Mesenchymal stem cell (in vitro differentiated cells and primary cell): ENCODE data around the gene TRIM21.

ENCODE experiments used
- DNase-seq: peaks from one replicate; pipeline ENCODE4 v3.0.0-alpha.2; 2013
- H2AFZ ChIP-seq: one replicate; pipeline ENCODE4 v1.6.1; 2013; ENCODE audit warnings: low read depth, mild to moderate bottlenecking, control low read depth, inconsistent platforms, low read length, moderate library complexity
- H2AK5ac ChIP-seq: 2 replicates; pipeline ENCODE4 v1.6.1; 2013; ENCODE audit warnings: low read length, moderate library complexity, mild to moderate bottlenecking, inconsistent platforms; ENCODE audit not compliant: severe bottlenecking
- H2BK120ac ChIP-seq: one replicate; pipeline ENCODE4 v1.6.1; 2013; ENCODE audit warnings: low read depth, mild to moderate bottlenecking, inconsistent platforms, low read length, moderate library complexity
- H2BK12ac ChIP-seq, 2 experiments: one replicate each; pipeline ENCODE4 v1.6.1; 2013; ENCODE audit warnings: inconsistent platforms in 2 of 2, low read length in 2 of 2, mild to moderate bottlenecking in 2 of 2, moderate library complexity in 2 of 2, control low read depth in 1 of 2
- H2BK15ac ChIP-seq: one replicate; pipeline ENCODE4 v1.6.1; 2013; ENCODE audit warnings: mild to moderate bottlenecking, low read depth, inconsistent platforms; ENCODE audit not compliant: poor library complexity, severe bottlenecking
- H2BK5ac ChIP-seq: 2 replicates; pipeline ENCODE4 v1.6.1; 2013; ENCODE audit warnings: low read depth, mild to moderate bottlenecking, low read length, control low read depth, inconsistent platforms; ENCODE audit not compliant: poor library complexity, severe bottlenecking
- H3K14ac ChIP-seq, 2 experiments: one replicate each; pipeline ENCODE4 v1.6.1; 2013; ENCODE audit warnings: inconsistent platforms in 2 of 2, low read length in 2 of 2, control low read depth in 1 of 2, mild to moderate bottlenecking in 1 of 2, moderate library complexity in 1 of 2
- H3K18ac ChIP-seq, 2 experiments: one replicate each; pipeline ENCODE4 v1.6.1; 2013; ENCODE audit warnings: inconsistent platforms in 2 of 2, low read length in 2 of 2, control low read depth in 1 of 2, low read depth in 1 of 2, mild to moderate bottlenecking in 1 of 2
- H3K23ac ChIP-seq, 2 experiments: one replicate each; pipeline ENCODE4 v1.6.1; 2013; ENCODE audit warnings: inconsistent platforms in 2 of 2, low read length in 2 of 2, mild to moderate bottlenecking in 2 of 2, moderate library complexity in 2 of 2, control low read depth in 1 of 2
- H3K27ac ChIP-seq: 2 replicates; pipeline ENCODE4 v1.5.1; 2013; ENCODE audit warnings: mild to moderate bottlenecking, moderate library complexity, low read length, control low read depth, inconsistent platforms; ENCODE audit not compliant: poor library complexity, severe bottlenecking
- H3K27me3 ChIP-seq, 2 experiments: 2 replicates each; pipeline versions ENCODE4 v1.6.1 to v1.7.0; 2013; ENCODE audit warnings: low read length in 2 of 2, mild to moderate bottlenecking in 2 of 2, moderate library complexity in 2 of 2, control low read depth in 1 of 2, inconsistent platforms in 1 of 2; ENCODE audit not compliant: control insufficient read depth in 1 of 2, insufficient read depth in 1 of 2
- H3K36me3 ChIP-seq, 2 experiments: 2 replicates each; pipeline versions ENCODE4 v1.6.1 to v1.7.0; 2013; ENCODE audit warnings: low read length in 2 of 2, control low read depth in 1 of 2, inconsistent platforms in 1 of 2, low read depth in 1 of 2, mild to moderate bottlenecking in 1 of 2; ENCODE audit not compliant: insufficient read depth in 2 of 2, control insufficient read depth in 1 of 2
- H3K4ac ChIP-seq, 2 experiments: one replicate each; pipeline ENCODE4 v1.6.1; 2013; ENCODE audit warnings: inconsistent platforms in 2 of 2, low read length in 2 of 2, mild to moderate bottlenecking in 2 of 2, moderate library complexity in 2 of 2, control low read depth in 1 of 2, low read depth in 1 of 2
- H3K4me1 ChIP-seq: 2 replicates; pipeline ENCODE4 v1.6.1; 2013; ENCODE audit warnings: low read depth, low read length, control low read depth; ENCODE audit not compliant: control insufficient read depth, insufficient read depth
- H3K4me2 ChIP-seq: 2 replicates; pipeline ENCODE4 v1.6.1; 2013; ENCODE audit warnings: low read length, mild to moderate bottlenecking, inconsistent platforms; ENCODE audit not compliant: poor library complexity, severe bottlenecking
- H3K4me3 ChIP-seq, 2 experiments: 2 replicates each; pipeline versions ENCODE4 v1.5.1 to v1.7.0; 2013; ENCODE audit warnings: low read length in 2 of 2, mild to moderate bottlenecking in 2 of 2, control low read depth in 1 of 2, low read depth in 1 of 2; ENCODE audit not compliant: insufficient read depth in 1 of 2
- H3K79me1 ChIP-seq: replicated peaks from 2 replicates; pipeline ENCODE4 v1.6.1; 2013; ENCODE audit warnings: mild to moderate bottlenecking, control low read depth, low read length, inconsistent platforms; ENCODE audit not compliant: poor library complexity, severe bottlenecking
- H3K9ac ChIP-seq: 2 replicates; pipeline ENCODE4 v1.7.0; 2013; ENCODE audit warnings: mild to moderate bottlenecking, low read length, moderate library complexity
- H3K9me3 ChIP-seq: 2 replicates; pipeline ENCODE4 v1.7.0; 2013; ENCODE audit warnings: mild to moderate bottlenecking, low read length; ENCODE audit not compliant: control insufficient read depth
- H4K8ac ChIP-seq: one replicate; pipeline ENCODE4 v1.6.1; 2013; ENCODE audit warnings: inconsistent platforms, mild to moderate bottlenecking, low read length, moderate library complexity
- H4K91ac ChIP-seq: one replicate; pipeline ENCODE4 v1.6.1; 2013; ENCODE audit warnings: mild to moderate bottlenecking, low read length, inconsistent platforms
- WGBS: methylation state at CpG from one replicate; pipeline ENCODE4 v1.1.7; 2013; ENCODE audit warnings: mixed read lengths; 5-methylcytosine and 5-hydroxymethylcytosine counted together

The TRIM21 gene

GRCh38 chr11:4381901-4382300, 11.6 kb downstream of the TRIM21 start:
- Histone ChIP-seq H3K27ac (no peak overlapping the region), H2AFZ (no peak overlapping the region), H3K23ac (no peak overlapping the region), H2AK5ac (no peak overlapping the region), H2BK5ac (no peak overlapping the region), H3K79me1 (no peaks in the 10 kb centered on the region), H3K4me2 (no peak overlapping the region), H3K18ac (no peak overlapping the region), H3K27me3 (no peaks in the 10 kb centered on the region), H3K4me1 (no peaks in the 10 kb centered on the region), H2BK12ac (no peak overlapping the region), H3K4ac (no peak overlapping the region), H3K14ac (no peak overlapping the region), H4K8ac (no peak overlapping the region), H3K9ac (no peak overlapping the region), H3K9me3 (peaks cover 4% of the 10 kb centered on the region), H4K91ac (no peak overlapping the region), H2BK15ac (no peak overlapping the region), H2BK120ac (no peak overlapping the region), H3K4me3 (no peak overlapping the region), H3K36me3 (peaks cover 19 to 27% of the 10 kb centered on the region in 2 experiments)
- no peak for DNase-seq
- 80% methylated on average over 1 of the region's 2 CpGs for WGBS

- Histone ChIP-seq H4K91ac (no peak overlapping the region), H2BK120ac (no peak overlapping the region), H3K18ac (no peak overlapping the region), H3K9ac (no peak overlapping the region), H3K4me3 (no peak overlapping the region), H3K23ac (no peak overlapping the region), H3K4ac (no peak overlapping the region), H4K8ac (no peak overlapping the region), H3K14ac (no peak overlapping the region), H2BK12ac (no peak overlapping the region), H3K27me3 (no peaks in the 10 kb centered on the region), H2AK5ac (no peak overlapping the region), H2BK5ac (no peak overlapping the region), H3K9me3 (peaks cover 4% of the 10 kb centered on the region), H3K36me3 (no peaks in the 10 kb centered on the region), H3K4me1 (no peaks in the 10 kb centered on the region), H2BK15ac (no peak overlapping the region), H2AFZ (no peak overlapping the region), H3K79me1 (no peaks in the 10 kb centered on the region), H3K4me2 (no peak overlapping the region), H3K27ac (no peak overlapping the region)
- DNase-seq, result no peak
- WGBS, result 85% methylated on average over 5 of the region's 5 CpGs
These were observed 17.9 kb downstream of the TRIM21 start for GRCh38 chr11:4375431-4376140.

- 47% methylated on average over 2 of the region's 3 CpGs for WGBS
- Histone ChIP-seq H3K27ac (no peak overlapping the region), H3K4me1 (no peaks in the 10 kb centered on the region)
These were observed 23.3 kb downstream of the TRIM21 start for GRCh38 chr11:4370166-4370565.

GRCh38 chr11:4368286-4368685, 25.2 kb downstream of the TRIM21 start, which contains the start of gene OR52B4:
Gene OR52B4, minus strand, starts transcription at chr11:4368386. Its CDS starts 91 bp downstream, at chr11:4368295.
- Histone ChIP-seq H3K4ac (no peak within 1 kb of the TSS), H2AFZ (no peak within 1 kb of the TSS), H3K23ac (no peak within 1 kb of the TSS), H2BK15ac (no peak within 1 kb of the TSS), H3K4me3 (no peak within 1 kb of the TSS), H2AK5ac (no peak within 1 kb of the TSS), H3K79me1 (no peaks in the 10 kb centered on the region), H3K36me3 (no peaks in the 10 kb centered on the region), H3K27ac (no peak within 1 kb of the TSS), H3K4me2 (no peak within 1 kb of the TSS), H4K91ac (no peak within 1 kb of the TSS), H2BK5ac (no peak within 1 kb of the TSS), H4K8ac (no peak within 1 kb of the TSS), H3K14ac (no peak within 1 kb of the TSS), H2BK120ac (no peak within 1 kb of the TSS), H3K9ac (no peak within 1 kb of the TSS), H3K18ac (no peak within 1 kb of the TSS), H3K9me3 (peaks cover 7% of the 10 kb centered on the region), H3K27me3 (no peaks in the 10 kb centered on the region), H3K4me1 (no peaks in the 10 kb centered on the region), H2BK12ac (no peak within 1 kb of the TSS)
- WGBS, result 81% methylated on average over 2 of the region's 4 CpGs
- DNase-seq, result no peak

More at GRCh38 chr11:4370166-4370565, 23.3 kb downstream of the TRIM21 start:
- Histone ChIP-seq H3K14ac (no peak overlapping the region), H4K91ac (no peak overlapping the region), H2BK5ac (no peak overlapping the region), H3K9ac (no peak overlapping the region), H2BK120ac (no peak overlapping the region), H3K27me3 (no peaks in the 10 kb centered on the region), H3K9me3 (peaks cover 7% of the 10 kb centered on the region), H2AFZ (no peak overlapping the region), H3K4me2 (no peak overlapping the region), H3K4ac (no peak overlapping the region), H2BK15ac (no peak overlapping the region), H3K79me1 (no peaks in the 10 kb centered on the region), H3K4me3 (no peak overlapping the region), H4K8ac (no peak overlapping the region), H2BK12ac (no peak overlapping the region), H3K36me3 (no peaks in the 10 kb centered on the region), H3K23ac (no peak overlapping the region), H3K18ac (no peak overlapping the region), H2AK5ac (no peak overlapping the region)
- DNase-seq, result no peak
